Subcutaneous adipose tissue (tissue), 4 donors: ENCODE measurements around the gene ZMYND10. TPM values are rescaled to one million over a fixed set of nuclear protein-coding genes. Genes with fewer than 3 reads are reported as not detected.

Source experiments
- CTCF ChIP-seq: fragments of 450-650 bp; IDR thresholded peaks from one replicate; pipeline ENCODE4 v1.5.1; 2016; ENCODE audit warnings: low read depth, mild to moderate bottlenecking, control low read depth, antibody characterized with exemption, moderate library complexity
- total RNA-seq, 4 donors: library from RNA; depleted of rRNA; stranded (reverse); fragments of >200 nt; gene quantifications; one replicate each; pipeline ENCODE4 v1.1.0, GENCODE V29; 2016

ZMYND10 gene
- total RNA-seq, 4 donors from 2014 or later = 1.5 TPM; not detected in 3

- TF ChIP-seq CTCF = no peak
Observed at GRCh38 chr3:50337175-50337861, 8.2 kb downstream of the ZMYND10 start.

GRCh38 chr3:50336452-50337174, 8.9 kb downstream of the ZMYND10 start:
- TF ChIP-seq CTCF = no peak

GRCh38 chr3:50334339-50335075, 11.0 kb downstream of the ZMYND10 start:
- TF ChIP-seq CTCF = no peak

DNA sequence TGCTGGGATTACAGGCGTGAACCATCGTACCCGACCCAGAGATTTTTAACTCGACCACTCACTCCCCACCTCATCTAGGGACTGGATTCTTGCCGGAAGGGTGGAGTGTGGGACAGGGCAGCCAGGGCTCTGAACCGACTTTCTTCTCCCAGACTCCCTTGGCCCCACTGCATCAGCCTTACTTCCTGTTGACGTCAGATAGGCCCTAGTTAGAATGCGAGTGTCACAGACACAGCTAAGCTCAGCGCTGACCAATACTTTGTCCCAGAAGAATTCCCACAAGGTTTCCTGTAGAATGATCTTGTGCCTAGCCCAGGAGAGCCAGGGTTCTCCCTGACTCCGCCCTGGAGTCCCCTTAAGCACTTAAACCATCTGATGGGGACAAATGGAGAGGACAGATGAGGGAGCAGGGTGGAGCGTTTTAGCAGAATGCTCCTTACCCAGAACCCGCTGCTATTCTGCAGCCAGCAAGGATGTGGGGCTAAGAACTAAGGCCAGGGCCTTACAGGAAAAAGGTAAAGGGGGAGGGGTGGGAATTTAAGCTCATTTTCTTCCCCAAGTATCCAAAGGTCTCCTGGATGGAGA, 11.7 kb downstream of the ZMYND10 start:
- TF ChIP-seq CTCF = no peak

GRCh38 chr3:50331364-50331907, 14.1 kb downstream of the ZMYND10 start:
- TF ChIP-seq CTCF = no peak

- TF ChIP-seq CTCF = no peak
Observed at GRCh38 chr3:50330330-50330729, 15.2 kb downstream of the ZMYND10 start.
